Prostate gland (tissue), 2 donors: ENCODE data around the gene ASCL4.

Experiments
- POLR2A ChIP-seq: fragments of 450-650 bp; IDR thresholded peaks from one replicate; pipeline ENCODE4 v1.6.1; 2016; ENCODE audit warnings: antibody characterized with exemption, mild to moderate bottlenecking
- POLR2AphosphoS5 ChIP-seq: sonication (generic); formaldehyde crosslinking; IDR thresholded peaks from one replicate; pipeline ENCODE4 v1.6.1; 2017; ENCODE audit warnings: antibody characterized with exemption
- TF ChIP-seq, protein P1 (sequence below), 4 experiments: fragments of 200-600 bp in 2 of 4; fragments of 450-650 bp in 2 of 4; sonication (generic) in 2 of 4; IDR thresholded peaks; 1 replicate in 3 of 4; 2 replicates in 1 of 4; pipeline ENCODE4 v1.5.1; 2016 to 2019; ENCODE audit warnings: antibody characterized with exemption in 4 of 4, mild to moderate bottlenecking in 2 of 4, moderate library complexity in 2 of 4

DNA sequence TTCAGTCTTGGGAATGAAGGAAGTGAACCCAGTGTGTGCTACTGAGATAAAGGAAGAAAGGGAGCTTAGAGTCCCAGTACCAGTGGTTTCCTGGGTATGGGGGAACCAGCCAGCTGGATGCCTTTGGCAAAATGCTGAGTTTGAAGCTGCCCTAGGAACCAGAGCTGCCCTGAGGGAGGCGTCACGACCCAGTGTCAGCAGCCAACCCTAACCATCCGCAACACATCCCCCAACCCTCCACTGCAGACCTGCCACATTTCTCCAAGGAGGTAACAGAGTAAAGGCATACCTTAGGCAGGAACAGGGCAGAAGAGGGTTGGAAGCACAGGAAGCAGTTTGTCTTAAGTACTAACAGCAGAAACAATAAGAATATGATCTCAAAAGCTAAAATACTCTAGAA is 42.1 kb upstream of the ASCL4 start:
- TF ChIP-seq, protein P1, sequence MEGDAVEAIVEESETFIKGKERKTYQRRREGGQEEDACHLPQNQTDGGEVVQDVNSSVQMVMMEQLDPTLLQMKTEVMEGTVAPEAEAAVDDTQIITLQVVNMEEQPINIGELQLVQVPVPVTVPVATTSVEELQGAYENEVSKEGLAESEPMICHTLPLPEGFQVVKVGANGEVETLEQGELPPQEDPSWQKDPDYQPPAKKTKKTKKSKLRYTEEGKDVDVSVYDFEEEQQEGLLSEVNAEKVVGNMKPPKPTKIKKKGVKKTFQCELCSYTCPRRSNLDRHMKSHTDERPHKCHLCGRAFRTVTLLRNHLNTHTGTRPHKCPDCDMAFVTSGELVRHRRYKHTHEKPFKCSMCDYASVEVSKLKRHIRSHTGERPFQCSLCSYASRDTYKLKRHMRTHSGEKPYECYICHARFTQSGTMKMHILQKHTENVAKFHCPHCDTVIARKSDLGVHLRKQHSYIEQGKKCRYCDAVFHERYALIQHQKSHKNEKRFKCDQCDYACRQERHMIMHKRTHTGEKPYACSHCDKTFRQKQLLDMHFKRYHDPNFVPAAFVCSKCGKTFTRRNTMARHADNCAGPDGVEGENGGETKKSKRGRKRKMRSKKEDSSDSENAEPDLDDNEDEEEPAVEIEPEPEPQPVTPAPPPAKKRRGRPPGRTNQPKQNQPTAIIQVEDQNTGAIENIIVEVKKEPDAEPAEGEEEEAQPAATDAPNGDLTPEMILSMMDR (IDR thresholded peaks at IDR 0.05), result no peak
- TF ChIP-seq POLR2AphosphoS5, result no peak
- no peak for TF ChIP-seq POLR2A
